H1 (cell line): ENCODE data around the gene ALLC. TPM values are rescaled to one million over a fixed set of nuclear protein-coding genes. Genes with fewer than 3 reads are reported as not detected.

Source experiments
- CTCF ChIA-PET: fragments of 300-600 bp; sonication (Branson Sonifier 250); formaldehyde crosslinking; loops from one replicate; lab custom pipeline; 2021; ENCODE audit not compliant: partially characterized antibody; lab: Charles Lee
- POLR2A ChIA-PET: fragments of 300-600 bp; sonication (Branson Sonifier 250); formaldehyde crosslinking; loops from one replicate; lab custom pipeline; 2021; ENCODE audit warnings: inconsistent platforms; ENCODE audit not compliant: partially characterized antibody; lab: Charles Lee
- DNase-seq, 2 experiments: peaks; one replicate each; pipeline versions ENCODE4 v3.0.0 to v3.0.0-alpha.2; 2010 to 2022; ENCODE audit warnings: low spot score in 2 of 2, low read depth in 1 of 2, mixed read lengths in 1 of 2
- FAIRE-seq: peaks from 2 replicates; lab custom pipeline; 2011; peaks lifted over from hg19 to GRCh38; lab: Jason Lieb, UNC
- H2AFZ ChIP-seq: 2 replicates; pipeline ENCODE4 v1.8.1; 2012; ENCODE audit warnings: low read length, inconsistent platforms
- H2AK5ac ChIP-seq: 2 replicates; pipeline ENCODE4 v1.6.1; 2013; ENCODE audit warnings: low read depth, low read length
- H2BK120ac ChIP-seq: replicated peaks from 2 replicates; pipeline ENCODE3; 2013; ENCODE audit warnings: low read depth, low read length, inconsistent platforms
- H2BK12ac ChIP-seq: 2 replicates; pipeline ENCODE4 v1.6.1; 2013; ENCODE audit warnings: low read depth, low read length
- H2BK15ac ChIP-seq: 2 replicates; pipeline ENCODE4 v1.6.1; 2013; ENCODE audit warnings: low read length
- H2BK20ac ChIP-seq: 2 replicates; pipeline ENCODE4 v1.6.1; 2013; ENCODE audit warnings: low read length
- H2BK5ac ChIP-seq: 2 replicates; pipeline ENCODE4 v1.6.1; 2013; ENCODE audit warnings: low read depth, low read length
- H3K14ac ChIP-seq: 2 replicates; pipeline ENCODE4 v1.6.1; 2013; ENCODE audit warnings: inconsistent platforms; ENCODE audit not compliant: insufficient read length
- H3K18ac ChIP-seq: 2 replicates; pipeline ENCODE4 v1.6.1; 2013; ENCODE audit warnings: low read length; ENCODE audit errors: extremely low read depth
- H3K23ac ChIP-seq: 2 replicates; pipeline ENCODE4 v1.6.1; 2013; ENCODE audit warnings: inconsistent platforms; ENCODE audit not compliant: insufficient read length
- H3K23me2 ChIP-seq: 2 replicates; pipeline ENCODE4 v1.6.1; 2013; ENCODE audit warnings: low read depth, low read length
- H3K27ac ChIP-seq: 2 replicates; pipeline ENCODE4 v1.6.1; 2011; ENCODE audit warnings: low read depth, low read length, inconsistent platforms
- H3K27me3 ChIP-seq, 4 experiments: replicated peaks in 1 of 4; 1 replicate in 1 of 4; 2 replicates in 3 of 4; pipeline versions ENCODE4 v1.6.1 to v1.8.1; 2011 to 2013; ENCODE audit warnings: low read length in 3 of 4, mild to moderate bottlenecking in 3 of 4, inconsistent platforms in 2 of 4, mixed read lengths in 2 of 4, moderate library complexity in 1 of 4; ENCODE audit not compliant: control insufficient read depth in 3 of 4, insufficient read depth in 3 of 4; ENCODE audit errors: extremely low read depth in 1 of 4
- H3K36me3 ChIP-seq, 4 experiments: 2 replicates each; pipeline versions ENCODE4 v1.6.1 to v1.8.1; 2011 to 2013; ENCODE audit warnings: mild to moderate bottlenecking in 4 of 4, low read length in 3 of 4, moderate library complexity in 2 of 4, control low read depth in 1 of 4, inconsistent platforms in 1 of 4; ENCODE audit not compliant: insufficient read depth in 4 of 4, control insufficient read depth in 2 of 4
- H3K4ac ChIP-seq: replicated peaks from 2 replicates; pipeline ENCODE3; 2013; ENCODE audit warnings: low read length, low read depth, mixed read lengths, inconsistent platforms; ENCODE audit not compliant: insufficient read length
- H3K4me1 ChIP-seq, 4 experiments: replicated peaks in 1 of 4; 1 replicate in 1 of 4; 2 replicates in 3 of 4; pipeline versions ENCODE4 v1.6.1 to v1.8.1; 2011 to 2013; ENCODE audit warnings: low read length in 3 of 4, inconsistent platforms in 2 of 4, mixed read lengths in 1 of 4; ENCODE audit not compliant: insufficient read depth in 4 of 4, control insufficient read depth in 3 of 4
- H3K4me2 ChIP-seq, 2 experiments: 2 replicates each; pipeline versions ENCODE4 v1.6.1 to v1.8.1; 2011 to 2013; ENCODE audit warnings: low read depth in 2 of 2, low read length in 2 of 2, control low read depth in 1 of 2, inconsistent platforms in 1 of 2, mild to moderate bottlenecking in 1 of 2; ENCODE audit not compliant: insufficient read depth in 1 of 2
- H3K4me3 ChIP-seq, 4 experiments: fragments of 200-600, 300-600 bp in 1 of 4; sonication (generic), shearing (Covaris generic), sonication (Bioruptor Twin) in 1 of 4; 2 replicates each; pipeline versions ENCODE4 v1.5.1 to v1.8.1; 2011 to 2016; ENCODE audit warnings: low read length in 4 of 4, low read depth in 3 of 4, control low read depth in 2 of 4, inconsistent platforms in 2 of 4, mild to moderate bottlenecking in 2 of 4, mixed read lengths in 1 of 4, moderate library complexity in 1 of 4; ENCODE audit not compliant: insufficient read depth in 2 of 4; ENCODE audit errors: extremely low read depth in 1 of 4
- H3K56ac ChIP-seq: replicated peaks from 2 replicates; pipeline ENCODE3; 2013; ENCODE audit warnings: low read depth, mild to moderate bottlenecking, mixed read lengths, low read length, inconsistent platforms; ENCODE audit not compliant: insufficient read length
- H3K79me1 ChIP-seq: 2 replicates; pipeline ENCODE4 v1.6.1; 2013; ENCODE audit warnings: low read depth, low read length, control low read depth
- H3K79me2 ChIP-seq, 2 experiments: 2 replicates each; pipeline versions ENCODE4 v1.6.1 to v1.8.1; 2012 to 2013; ENCODE audit warnings: low read length in 2 of 2, mild to moderate bottlenecking in 2 of 2, inconsistent platforms in 1 of 2; ENCODE audit not compliant: insufficient read depth in 2 of 2, control insufficient read depth in 1 of 2
- H3K9ac ChIP-seq, 4 experiments: replicated peaks in 1 of 4; 1 replicate in 1 of 4; 2 replicates in 3 of 4; pipeline versions ENCODE4 v1.6.1 to v1.8.1; 2011 to 2013; ENCODE audit warnings: low read depth in 3 of 4, low read length in 3 of 4, control low read depth in 2 of 4, mild to moderate bottlenecking in 2 of 4, moderate library complexity in 2 of 4, inconsistent platforms in 1 of 4; ENCODE audit errors: extremely low read depth in 1 of 4
- H3K9me3 ChIP-seq, 2 experiments: 2 replicates each; pipeline versions ENCODE4 v1.6.1 to v1.8.1; 2012 to 2013; ENCODE audit warnings: mild to moderate bottlenecking in 2 of 2, moderate library complexity in 2 of 2, control low read depth in 1 of 2, inconsistent platforms in 1 of 2, low read depth in 1 of 2, low read length in 1 of 2, mixed read lengths in 1 of 2; ENCODE audit not compliant: insufficient read depth in 2 of 2
- H4K20me1 ChIP-seq, 2 experiments: replicated peaks in 1 of 2; 2 replicates each; pipeline versions ENCODE3 to v1.8.1; 2011 to 2013; ENCODE audit warnings: inconsistent platforms in 2 of 2, low read length in 2 of 2, mild to moderate bottlenecking in 1 of 2; ENCODE audit not compliant: insufficient read depth in 2 of 2, control insufficient read depth in 1 of 2
- H4K5ac ChIP-seq: 2 replicates; pipeline ENCODE4 v1.6.1; 2013; ENCODE audit warnings: low read length, low read depth, mixed read lengths, inconsistent platforms; ENCODE audit not compliant: insufficient read length
- H4K8ac ChIP-seq: 2 replicates; pipeline ENCODE4 v1.8.0; 2013; ENCODE audit warnings: mild to moderate bottlenecking, moderate library complexity, low read length, inconsistent platforms; ENCODE audit not compliant: insufficient read depth; ENCODE audit errors: extremely low read depth
- H4K91ac ChIP-seq: replicated peaks from 2 replicates; pipeline ENCODE3; 2013; ENCODE audit warnings: low read length, mixed read lengths, inconsistent platforms; ENCODE audit not compliant: insufficient read length
- ATF2 ChIP-seq: IDR thresholded peaks from 2 replicates; pipeline ENCODE4 v1.6.1; 2012; ENCODE audit warnings: low read length, inconsistent platforms
- BACH1 ChIP-seq: IDR thresholded peaks from 2 replicates; pipeline ENCODE4 v1.6.1; 2012; ENCODE audit warnings: low read length, improper control_type of control experiment
- BCL11A ChIP-seq, 2 experiments: IDR thresholded peaks; one replicate each; pipeline ENCODE4 v1.6.1; 2011; ENCODE audit warnings: low read depth in 2 of 2, low read length in 2 of 2, mild to moderate bottlenecking in 2 of 2
- BRCA1 ChIP-seq: IDR thresholded peaks from 2 replicates; pipeline ENCODE4 v1.6.1; 2012; ENCODE audit warnings: low read depth, low read length, improper control_type of control experiment
- HDAC2 ChIP-seq, 2 experiments: fragments of 300-600 bp in 1 of 2; sonication (generic) in 1 of 2; IDR thresholded peaks; 2 replicates each; pipeline ENCODE4 v1.6.1; 2011 to 2012; ENCODE audit warnings: low read depth in 2 of 2, low read length in 2 of 2, mild to moderate bottlenecking in 2 of 2, moderate library complexity in 2 of 2, borderline replicate concordance in 1 of 2, inconsistent platforms in 1 of 2
- KDM5A ChIP-seq: fragments of 200-600 bp; IDR thresholded peaks from 2 replicates; pipeline ENCODE4 v1.7.1; 2012; ENCODE audit warnings: mild to moderate bottlenecking, low read length, inconsistent platforms, mixed read lengths
- PHF8 ChIP-seq: fragments of 200-600 bp; sonication (generic); conservative IDR thresholded peaks from 2 replicates; pipeline ENCODE4 v1.7.1; 2012; ENCODE audit warnings: low read depth, mild to moderate bottlenecking, inconsistent platforms, low read length, moderate library complexity
- POU5F1 ChIP-seq: IDR thresholded peaks from 2 replicates; pipeline ENCODE4 v1.6.1; 2011; ENCODE audit warnings: low read depth, mild to moderate bottlenecking, low read length, moderate library complexity
- SP4 ChIP-seq: IDR thresholded peaks from 2 replicates; pipeline ENCODE4 v1.6.1; 2012; ENCODE audit warnings: low read length, inconsistent platforms
- SRF ChIP-seq: IDR thresholded peaks from 2 replicates; pipeline ENCODE4 v1.6.1; 2011; ENCODE audit warnings: mild to moderate bottlenecking, low read depth, low read length, moderate library complexity
- WGBS, 2 experiments: shearing (Covaris generic) in 1 of 2; methylation state at CpG; one replicate each; pipeline versions ENCODE4 v1.1.6 to v1.1.7; 2013 to 2015; ENCODE audit warnings: low lambda C conversion rate in 2 of 2, mixed read lengths in 2 of 2, inconsistent platforms in 1 of 2, low coverage in 1 of 2, missing lambda C conversion rate in 1 of 2; ENCODE audit not compliant: insufficient replicate concordance in 2 of 2, insufficient coverage in 1 of 2, insufficient read length in 1 of 2; ENCODE audit errors: extremely low coverage in 1 of 2, missing lambda C conversion rate in 1 of 2; 5-methylcytosine and 5-hydroxymethylcytosine counted together
- polyA plus RNA-seq, 7 experiments: library from polyadenylated mRNA; depleted of rRNA in 3 of 7; stranded (reverse) in 5 of 7; unstranded in 2 of 7; fragments of >200 nt in 5 of 7; fragments of 200-250 nt in 2 of 7; gene quantifications; 1 replicate in 5 of 7; 2 replicates in 1 of 7; 4 replicates in 1 of 7; pipeline versions ENCODE4 v1.2.1 to v1.2.3, GENCODE V29; 2011 to 2013; ENCODE audit warnings: missing spikeins in 2 of 7, mixed read lengths in 2 of 7
- total RNA-seq: library from RNA; stranded (reverse); fragmentation: NEBNext Ultra II Directional; extraction: Animal tissue kit (Norgen Biotek cat#: 25700); gene quantifications from 2 replicates; pipeline ENCODE4 v1.2.1, GENCODE V29; 2021

ALLC gene
- total and polyA plus RNA-seq, 2 of the 8 experiments (the other 6 are each of a cell fraction or from before 2014, with no cell fraction given) = not detected

GRCh38 chr2:3729055-3729448 is 71.1 kb downstream of the ALLC start:
- H2BK15ac ChIP-seq = no peak overlapping the region
- H3K18ac ChIP-seq = no peak overlapping the region
- H4K20me1 ChIP-seq = no peaks in the 10 kb centered on the region
- no peak for DNase-seq
- H3K4me3 ChIP-seq = no peak overlapping the region
- no peak overlapping the region for H2BK20ac ChIP-seq
- H3K36me3 ChIP-seq = no peaks in the 10 kb centered on the region
- no peak overlapping the region for H4K8ac ChIP-seq
- no peak overlapping the region for H2AK5ac ChIP-seq
- POLR2A ChIA-PET = interaction anchor here (1.1 kb wide), 1 partner anchor 12 kb away, joined by 3 read pairs; no protein-coding TSS in a partner anchor
- no peaks in the 10 kb centered on the region for H3K9me3 ChIP-seq
- H3K27ac ChIP-seq = no peak overlapping the region
- H3K79me1 ChIP-seq = no peaks in the 10 kb centered on the region
- no peak overlapping the region for H4K5ac ChIP-seq
- no peak overlapping the region for H2BK12ac ChIP-seq
- H3K79me2 ChIP-seq = no peaks in the 10 kb centered on the region
- H3K23ac ChIP-seq = no peak overlapping the region
- H3K4me2 ChIP-seq = no peak overlapping the region; a peak in 1 of 4 replicates
- no peak overlapping the region for H3K14ac ChIP-seq
- H3K9ac ChIP-seq = no peak overlapping the region
- peaks cover 2% of the 10 kb centered on the region; the same call in 1 of the 2 replicates for H3K23me2 ChIP-seq
- CTCF ChIA-PET = interaction anchor here (0.6 to 10.1 kb wide), 39 partner anchors 9 to 544 kb away, joined by 3 to 79 read pairs (median 6); no protein-coding TSS in a partner anchor
- no peaks in the 10 kb centered on the region; a peak in 1 of 7 replicates for H3K27me3 ChIP-seq
- WGBS, 2 experiments = 84% methylated on average over 8 of the region's 8 CpGs; no CpG with 5 or more reads in 1 of the 2 experiments
- H2BK120ac ChIP-seq = no peak overlapping the region
- H3K4ac ChIP-seq = no peak overlapping the region
- no peak overlapping the region for H4K91ac ChIP-seq
- no peak for FAIRE-seq
- H3K56ac ChIP-seq = no peak overlapping the region
- H2BK5ac ChIP-seq = no peak overlapping the region
- no peak overlapping the region for H2AFZ ChIP-seq
- peaks cover 3 to 8% (median 5%) of the 10 kb centered on the region in 4 experiments; a peak in 6 of 7 replicates for H3K4me1 ChIP-seq
- TF ChIP-seq ATF2 (no peak), KDM5A (no peak), SRF (no peak), HDAC2 (IDR thresholded peaks at IDR 0.05; ENCODE audit: borderline replicate concordance in 1 of 2, low read depth in 2 of 2, low read length in 2 of 2) (no peak), BRCA1 (no peak), POU5F1 (no peak), SP4 (no peak), BACH1 (no peak), BCL11A (IDR thresholded peaks at IDR 0.05; ENCODE audit: low read depth in 2 of 2, low read length in 2 of 2) (no peak), PHF8 (no peak)
